NCI-H510A treated with DMSO at 0.1 percent for 48 hours (cell line): ENCODE data around the gene PFN1.
A peak's percentile ranks its signal among the peaks of the same experiment; 100 is the strongest.

Experiments
- DNase-seq: peaks from one replicate; lab custom pipeline; 2025; lab: John Stamatoyannopoulos, UW

PFN1 gene

DNA sequence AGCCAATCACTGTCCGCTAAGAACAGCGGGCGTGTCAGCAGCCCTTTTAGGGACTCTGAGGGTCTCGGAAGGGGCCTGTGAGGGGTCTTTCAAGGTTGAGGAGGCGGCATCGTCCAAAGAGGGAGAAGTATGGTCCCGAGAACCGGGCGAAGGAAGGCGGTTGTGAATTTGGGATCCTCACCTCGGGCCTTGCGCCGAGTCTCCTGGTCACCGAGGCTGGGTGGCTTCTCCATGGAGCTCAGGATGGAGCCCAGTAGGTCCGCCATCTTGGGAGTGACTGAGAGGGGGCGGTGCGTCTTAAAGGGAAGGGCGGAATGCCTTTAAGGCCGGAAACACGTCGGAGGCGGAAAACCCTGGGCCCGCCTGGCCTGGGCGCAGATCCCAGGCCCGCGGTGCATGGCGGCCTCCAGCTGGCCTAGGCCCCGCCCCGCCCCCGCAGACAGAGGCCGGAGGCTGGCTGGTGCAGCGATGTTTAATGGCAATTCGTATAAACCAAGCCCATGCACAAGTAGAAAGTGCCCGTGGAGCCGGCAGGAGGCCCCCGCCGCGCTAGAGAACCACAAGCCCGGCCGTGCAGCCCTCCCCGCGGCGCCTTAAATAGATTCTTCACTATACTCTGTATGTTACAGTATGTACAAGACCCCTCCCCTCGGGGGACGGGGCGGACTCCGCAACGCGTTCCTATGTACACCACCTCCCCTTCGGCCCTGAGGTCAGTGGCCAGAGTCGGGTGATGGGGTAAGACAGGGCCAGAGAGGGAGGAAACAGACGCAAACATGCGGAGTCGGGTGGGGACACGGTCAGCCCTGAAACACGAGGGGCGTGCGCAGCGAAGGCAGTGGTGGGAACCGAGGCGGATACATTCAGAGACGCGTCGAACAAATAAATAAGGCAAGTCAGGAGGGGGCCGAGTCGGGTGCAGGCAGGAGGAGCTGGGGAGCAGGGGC, 19.5 kb upstream of the PFN1 start, which contains the start of gene SPAG7:
Gene SPAG7 (minus strand): TSS at position 279 of the 947 bp plus-strand sequence. CDS start 13 bp downstream, at position 266.
- DNase-seq, result peak; percentile 93

DNA sequence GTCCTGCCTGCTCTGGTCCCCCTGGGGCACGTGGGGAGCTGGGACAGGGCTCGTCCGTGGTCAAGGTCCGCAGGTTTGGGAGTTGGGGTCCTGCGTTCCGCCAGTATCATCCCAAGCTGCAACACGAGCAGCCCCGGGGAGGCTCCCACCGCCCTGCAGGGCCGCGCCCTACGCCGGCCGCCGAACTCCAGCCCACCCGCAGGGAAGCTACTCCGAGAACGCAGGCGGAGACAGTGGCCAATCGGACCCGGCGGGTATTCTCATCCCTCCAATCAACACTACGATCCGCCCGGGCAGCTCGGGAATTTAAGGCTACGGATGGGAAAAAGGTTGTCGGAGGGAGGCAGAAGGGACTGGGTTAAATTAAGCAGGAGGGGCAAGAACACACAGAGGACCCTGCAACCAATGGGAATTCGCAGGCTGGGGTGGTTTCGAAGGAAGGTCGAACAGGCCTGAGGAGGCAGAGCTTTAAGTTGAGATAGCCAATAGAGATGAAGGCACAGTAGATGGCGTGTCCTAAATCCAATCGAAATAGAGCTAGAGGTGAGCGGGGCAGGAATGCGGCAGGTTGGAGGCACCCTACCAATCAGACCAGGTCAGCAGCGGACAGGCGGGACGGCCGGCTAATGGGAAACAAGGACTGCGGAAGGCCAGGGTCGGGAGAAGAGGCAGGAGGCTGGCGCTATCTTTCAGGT, 18.7 kb upstream of the PFN1 start:
- peak; percentile 99 for DNase-seq

DNA sequence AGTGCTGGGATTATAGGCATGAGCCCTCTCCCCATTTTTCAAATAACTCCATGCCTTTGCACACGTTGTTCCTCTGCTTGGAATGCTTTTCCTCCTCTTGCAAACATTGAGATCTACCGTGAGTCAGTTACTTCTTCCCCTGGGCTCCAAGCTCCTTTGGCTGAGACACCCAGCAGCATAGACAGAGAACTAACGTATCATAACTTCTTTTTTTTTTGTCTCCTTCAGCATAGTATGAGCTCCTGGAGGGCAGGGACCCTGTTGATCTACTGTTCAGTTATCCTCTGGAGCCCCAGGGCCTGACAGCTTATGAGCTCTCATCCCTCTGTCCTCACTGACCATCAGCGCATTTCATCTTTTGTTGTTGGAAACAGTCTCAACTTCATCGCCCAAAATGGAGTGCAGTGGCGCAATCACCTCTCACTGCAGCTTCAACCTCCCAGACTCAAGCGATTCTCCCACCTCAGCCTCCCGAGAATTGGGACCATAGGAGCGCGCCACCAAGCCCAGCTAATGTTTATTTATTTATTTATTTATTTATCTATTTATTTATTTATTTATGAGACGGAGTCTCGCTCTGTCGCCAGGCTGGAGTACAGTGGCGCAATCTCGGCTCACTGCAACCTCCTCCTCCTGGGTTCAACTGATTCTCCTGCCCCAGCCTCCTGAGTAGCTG, 17.1 kb upstream of the PFN1 start:
- DNase-seq, result no peak

DNA sequence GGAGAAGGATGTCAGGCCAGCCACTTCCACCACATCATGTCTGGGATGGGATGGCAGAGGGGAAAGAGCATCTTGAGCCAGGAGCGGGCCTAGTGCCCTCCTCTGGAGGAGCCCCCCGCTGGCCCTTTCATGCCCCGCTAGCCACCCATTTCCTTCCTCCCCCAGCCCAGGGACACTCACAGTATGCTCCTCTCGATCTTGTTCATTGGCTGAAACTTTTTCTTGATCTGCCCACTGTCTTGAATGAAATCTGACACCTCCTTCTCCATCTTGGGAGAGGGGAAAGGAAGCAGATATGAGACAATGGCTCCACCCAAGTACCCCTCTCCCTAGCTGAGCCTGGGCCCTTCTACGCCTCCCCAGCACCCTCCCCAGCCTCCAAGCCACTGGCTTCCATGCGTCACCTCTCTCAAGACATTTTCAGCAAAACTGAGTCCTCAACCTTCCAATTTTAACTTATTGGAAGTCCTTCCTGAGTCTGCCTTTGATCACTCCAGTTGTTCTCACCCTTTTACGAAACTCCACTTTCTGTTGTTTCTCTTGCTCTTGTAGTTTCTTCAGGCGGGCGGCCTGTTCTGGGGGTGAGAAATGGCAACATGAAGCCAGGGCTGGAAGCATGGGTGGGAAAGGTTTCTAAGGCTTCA, 12.1 kb upstream of the PFN1 start:
- DNase-seq, result no peak

DNA sequence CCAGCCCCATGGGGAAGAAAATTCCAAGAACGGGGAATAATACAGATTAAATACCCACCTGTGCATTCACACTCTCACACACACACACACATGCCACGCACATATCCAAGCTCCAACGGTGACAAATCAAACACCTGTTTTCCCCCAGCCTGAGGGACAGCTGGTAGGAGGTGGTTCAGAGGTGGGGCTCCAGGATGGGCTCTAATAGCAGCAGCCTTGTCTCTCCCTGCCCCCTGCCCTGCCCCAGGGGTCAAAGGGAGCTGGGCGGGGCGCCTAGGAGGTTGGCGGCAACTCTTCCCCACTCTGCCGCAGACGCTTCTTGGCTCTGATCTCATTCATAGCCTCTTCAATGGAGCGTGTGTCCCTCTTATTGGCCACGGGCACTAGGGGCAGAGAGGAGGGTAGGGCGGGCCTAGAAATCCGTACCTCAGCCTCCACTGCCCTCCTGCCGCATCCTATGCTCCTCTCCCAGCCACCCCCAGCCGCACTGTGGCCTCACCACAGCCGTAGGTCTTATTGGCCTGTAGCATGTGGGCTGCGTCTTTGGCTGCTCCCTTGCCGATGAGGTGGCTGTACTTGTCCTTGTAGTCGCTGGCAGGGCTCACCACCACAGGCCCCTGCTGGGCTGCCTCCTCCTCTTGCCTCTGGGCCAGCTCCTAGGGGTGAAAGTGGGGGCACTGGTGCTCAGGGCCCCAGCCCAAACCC, 11.1 kb upstream of the PFN1 start:
- no peak for DNase-seq

DNA sequence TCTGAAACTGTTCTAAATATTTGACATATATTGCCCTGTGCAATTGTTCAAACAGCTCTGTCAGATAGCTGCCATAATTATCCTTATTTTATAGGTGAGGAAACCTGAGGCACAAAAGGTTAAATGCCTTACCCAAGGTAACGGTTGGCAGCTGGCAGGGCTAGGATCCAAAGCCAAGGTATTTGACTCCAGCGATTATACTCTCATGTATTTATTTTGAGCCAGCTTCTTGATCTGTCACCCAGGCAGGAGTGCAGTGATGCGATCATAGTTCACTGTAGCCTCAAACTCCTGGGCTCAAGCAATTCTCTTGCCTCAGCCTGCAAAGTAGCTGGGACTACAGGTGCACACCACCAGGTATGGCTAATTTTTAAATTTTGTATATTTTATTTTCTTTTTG, 9.8 kb upstream of the PFN1 start:
- no peak for DNase-seq

DNA sequence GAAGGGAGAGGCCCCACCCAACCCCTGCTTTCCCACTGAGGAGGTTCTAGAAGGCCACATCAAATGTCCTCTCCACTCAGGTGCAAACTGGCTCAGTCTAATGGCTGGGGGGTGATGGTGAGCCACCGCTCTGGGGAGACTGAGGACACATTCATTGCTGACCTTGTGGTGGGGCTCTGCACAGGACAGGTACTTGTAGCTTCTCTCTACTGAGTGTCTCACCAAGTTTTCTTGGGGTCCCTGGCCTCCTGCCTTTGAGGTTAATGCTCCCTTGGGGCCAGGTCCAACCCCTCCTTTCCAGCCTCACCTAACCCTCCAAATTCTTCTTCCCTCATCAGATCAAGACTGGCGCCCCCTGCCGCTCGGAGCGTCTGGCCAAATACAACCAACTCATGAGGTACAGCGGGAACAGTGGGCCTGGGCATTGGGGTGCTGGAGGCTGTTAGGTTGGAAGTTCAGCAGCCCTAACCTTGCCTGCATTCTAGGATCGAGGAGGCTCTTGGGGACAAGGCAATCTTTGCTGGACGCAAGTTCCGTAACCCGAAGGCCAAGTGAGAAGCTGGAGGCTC, 8.2 kb upstream of the PFN1 start:
- DNase-seq, result peak; percentile 3

DNA sequence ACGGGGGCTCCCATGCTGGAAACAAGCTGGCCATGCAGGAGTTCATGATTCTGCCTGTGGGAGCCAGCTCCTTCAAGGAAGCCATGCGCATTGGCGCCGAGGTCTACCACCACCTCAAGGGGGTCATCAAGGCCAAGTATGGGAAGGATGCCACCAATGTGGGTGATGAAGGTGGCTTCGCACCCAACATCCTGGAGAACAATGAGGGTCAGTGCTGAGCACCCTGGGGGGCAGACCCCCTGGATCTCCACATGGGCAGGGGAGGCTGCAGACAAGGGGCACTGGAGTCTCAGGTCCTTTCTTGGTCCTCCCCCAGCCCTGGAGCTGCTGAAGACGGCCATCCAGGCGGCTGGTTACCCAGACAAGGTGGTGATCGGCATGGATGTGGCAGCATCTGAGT, 6.8 kb upstream of the PFN1 start:
- DNase-seq, result no peak

DNA sequence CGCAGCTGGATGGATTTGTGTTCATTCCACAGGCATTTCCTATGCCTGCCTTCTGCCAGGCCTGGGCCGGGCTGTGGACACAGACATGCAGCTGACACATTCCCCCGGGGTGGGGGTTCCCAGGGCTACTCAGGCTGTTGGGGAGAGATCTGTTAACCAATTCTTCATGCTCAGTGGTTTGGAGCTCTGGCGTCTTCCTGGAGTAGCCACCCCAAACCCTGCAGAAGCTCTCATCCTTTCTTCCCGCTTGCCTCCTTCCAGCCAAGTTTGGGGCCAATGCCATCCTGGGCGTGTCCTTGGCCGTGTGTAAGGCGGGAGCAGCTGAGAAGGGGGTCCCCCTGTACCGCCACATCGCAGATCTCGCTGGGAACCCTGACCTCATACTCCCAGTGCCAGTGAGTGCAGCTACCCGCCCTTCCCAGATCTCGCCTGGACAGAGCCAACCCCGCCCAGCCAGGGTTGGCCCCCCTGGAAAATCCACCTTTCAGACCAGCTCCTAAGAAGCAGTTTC, 5.2 kb upstream of the PFN1 start:
- no peak for DNase-seq

DNA sequence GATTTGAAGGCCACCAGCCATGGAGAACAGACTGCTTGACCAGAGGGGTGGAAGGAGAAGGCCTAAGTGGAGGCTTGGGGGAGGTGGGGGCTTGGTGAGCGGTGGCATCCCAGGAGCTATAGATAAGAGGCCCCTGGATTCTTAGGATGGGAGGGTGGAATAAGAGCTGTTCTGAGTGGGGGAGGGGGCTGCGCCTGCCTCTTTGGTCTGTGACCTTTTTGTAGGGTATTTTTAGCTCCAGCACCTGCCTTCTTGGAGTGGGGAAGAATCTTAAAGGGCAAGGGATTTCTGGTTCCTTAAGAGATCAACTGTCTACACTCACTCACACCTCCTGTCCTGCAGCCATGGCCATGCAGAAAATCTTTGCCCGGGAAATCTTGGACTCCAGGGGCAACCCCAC, 3.2 kb upstream of the PFN1 start:
- DNase-seq, result no peak

DNA sequence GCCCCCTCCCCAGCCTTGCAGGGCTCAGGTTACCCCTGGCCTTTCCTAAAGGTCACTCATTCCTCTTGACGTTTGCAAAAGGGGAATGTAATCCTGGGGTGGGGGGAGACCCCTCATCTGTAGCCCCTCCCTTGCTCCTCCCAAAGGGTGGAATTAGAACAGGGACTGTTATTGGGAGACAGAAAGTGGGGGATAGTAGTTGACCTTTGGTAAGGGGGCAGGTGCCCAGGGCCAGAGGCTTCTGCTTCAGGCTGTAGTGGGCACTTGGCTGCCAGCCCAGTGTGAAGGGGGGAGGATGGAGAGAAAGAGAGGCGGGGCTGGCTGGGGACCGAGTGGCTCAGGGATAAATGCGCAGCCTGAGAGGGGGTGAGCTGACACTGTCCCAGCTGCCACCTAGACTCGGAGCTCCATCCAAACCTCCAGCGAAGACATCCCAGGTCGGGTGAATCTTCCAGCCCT, 2.4 kb upstream of the PFN1 start, which contains the start of gene ENO3:
Gene ENO3 (plus strand): TSS at position 374 of the 459 bp plus-strand sequence. CDS start 711 bp downstream, outside the sequence.
- DNase-seq, result peak; percentile 80

DNA sequence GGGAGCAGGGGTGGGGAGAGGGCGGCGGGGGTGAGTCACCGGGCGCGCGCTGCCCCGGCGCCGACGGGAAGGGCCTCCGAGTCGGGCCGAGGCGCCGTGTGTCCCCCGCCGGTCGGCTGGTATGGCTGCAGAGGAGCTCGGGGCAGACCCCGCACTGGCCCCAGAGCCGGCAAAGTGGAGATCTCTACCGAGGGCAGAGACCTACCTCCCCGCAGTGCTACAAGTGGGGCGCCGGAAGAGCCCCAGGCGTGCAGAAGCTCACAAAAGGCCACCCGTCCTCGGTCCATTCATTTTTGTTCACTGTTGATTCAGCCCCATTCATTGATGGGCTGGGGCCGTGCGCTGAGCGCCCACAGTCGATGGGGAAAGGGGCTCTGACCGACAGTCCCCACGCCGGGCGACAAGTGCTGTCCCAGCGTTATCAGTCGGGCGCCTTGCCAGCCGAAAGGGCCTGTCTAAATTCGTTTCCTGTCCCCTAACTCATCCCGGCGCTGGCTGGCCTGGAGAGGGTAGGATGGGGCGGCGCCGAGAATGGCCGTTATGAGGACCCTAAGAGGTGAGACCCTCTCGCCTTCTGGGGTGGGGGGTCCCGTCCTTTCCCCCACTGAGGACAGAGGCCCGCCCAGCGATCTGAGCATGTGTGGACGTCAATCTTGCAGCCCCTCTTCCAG, 1.9 kb upstream of the PFN1 start:
- DNase-seq, result peak; percentile 42

DNA sequence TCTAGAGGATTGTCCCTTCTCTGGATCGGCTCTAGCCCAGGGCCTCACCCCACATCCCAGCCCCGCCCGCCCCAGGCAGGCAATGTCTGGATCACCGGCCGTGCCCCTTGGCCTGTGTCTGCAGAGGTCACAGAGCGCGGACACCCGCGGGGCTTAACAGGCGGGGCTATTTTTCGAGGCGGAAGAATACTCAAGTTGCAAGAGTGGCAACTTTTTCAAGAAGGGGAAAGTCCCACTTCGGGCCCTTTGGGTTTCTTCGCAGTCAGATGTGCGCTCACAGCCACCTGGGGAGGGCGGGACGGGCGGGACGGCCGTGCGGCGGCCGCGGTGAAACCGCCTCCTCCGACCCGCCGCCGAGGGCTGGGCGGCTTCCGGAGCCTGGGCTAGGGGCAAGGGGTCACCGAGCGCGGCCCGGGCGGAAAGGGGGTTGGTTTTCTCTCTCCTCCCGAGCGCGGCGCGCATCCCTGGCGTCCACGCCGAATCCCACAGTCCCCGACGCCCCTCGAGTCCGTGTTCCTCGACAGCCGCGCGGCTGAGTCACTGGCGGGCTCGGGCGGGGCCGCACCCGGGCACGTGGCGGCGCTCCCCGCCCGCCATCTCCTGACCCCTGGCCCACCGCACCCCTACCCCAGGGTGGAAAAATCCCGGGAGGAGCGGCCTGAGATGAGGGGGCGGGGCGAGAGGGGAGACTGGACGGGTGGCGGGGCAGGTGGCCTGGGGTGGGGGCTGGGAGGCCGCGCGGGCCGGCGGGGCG, 1.2 kb upstream of the PFN1 start:
- peak; percentile 64 for DNase-seq

DNA sequence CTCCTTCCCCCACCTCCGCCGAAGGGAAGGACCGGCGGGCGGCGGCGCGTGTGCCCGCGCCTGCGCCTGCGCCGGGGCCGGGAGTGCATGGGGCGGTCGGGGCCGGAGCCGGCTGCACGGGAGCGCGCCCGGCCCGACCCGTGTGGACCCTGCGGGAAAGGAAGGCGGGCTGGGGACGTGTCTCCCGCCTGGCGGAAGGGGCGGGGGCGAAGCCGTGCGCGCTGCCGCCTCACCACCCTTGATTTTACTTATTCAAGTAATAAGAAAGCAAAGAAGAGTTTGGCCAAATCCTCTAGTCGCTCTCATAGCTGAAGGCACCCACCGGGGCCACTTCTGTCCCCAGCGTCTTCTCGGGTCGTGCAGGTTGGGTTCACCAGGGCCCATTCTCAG, 596 bp upstream of the PFN1 start:
- DNase-seq, result peak; percentile 98

DNA sequence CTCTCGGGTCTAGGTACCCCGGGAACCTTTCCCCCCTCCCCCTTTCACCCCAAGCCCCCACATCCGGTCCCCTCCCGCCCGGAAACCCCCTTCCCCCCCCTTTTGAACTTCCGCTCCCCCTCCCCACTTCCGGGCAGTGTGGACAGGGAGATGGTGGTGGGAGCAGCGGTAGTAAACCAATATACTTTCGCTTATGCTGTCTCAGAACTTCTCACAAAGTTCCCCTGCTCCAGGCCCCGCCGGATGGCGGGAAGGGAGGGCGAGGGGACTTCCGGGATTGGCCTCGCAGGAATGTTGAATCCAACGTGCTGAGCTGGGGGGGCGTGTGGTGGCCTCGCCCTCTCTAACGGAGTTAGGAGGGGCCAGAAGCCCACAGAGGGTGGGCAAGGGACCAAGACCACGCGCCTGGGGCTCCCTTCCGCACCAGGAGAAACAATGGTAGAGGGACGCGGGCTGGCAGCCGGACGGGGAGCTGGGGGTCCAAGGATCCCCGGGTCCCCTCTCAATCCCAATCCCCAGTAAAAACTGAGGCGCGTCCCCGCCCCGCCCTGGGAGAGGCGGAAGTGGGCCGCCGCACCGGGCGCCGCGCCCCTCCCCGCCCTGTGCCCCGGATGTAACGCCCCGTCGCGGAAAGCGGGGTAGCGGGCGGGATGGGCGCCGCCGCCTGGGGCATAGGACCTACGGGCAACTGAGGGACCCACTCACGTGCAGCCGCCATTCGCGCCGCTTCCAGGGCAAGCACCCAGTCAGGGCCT, 742 bp downstream of the PFN1 start:
- DNase-seq, result peak; percentile 19

DNA sequence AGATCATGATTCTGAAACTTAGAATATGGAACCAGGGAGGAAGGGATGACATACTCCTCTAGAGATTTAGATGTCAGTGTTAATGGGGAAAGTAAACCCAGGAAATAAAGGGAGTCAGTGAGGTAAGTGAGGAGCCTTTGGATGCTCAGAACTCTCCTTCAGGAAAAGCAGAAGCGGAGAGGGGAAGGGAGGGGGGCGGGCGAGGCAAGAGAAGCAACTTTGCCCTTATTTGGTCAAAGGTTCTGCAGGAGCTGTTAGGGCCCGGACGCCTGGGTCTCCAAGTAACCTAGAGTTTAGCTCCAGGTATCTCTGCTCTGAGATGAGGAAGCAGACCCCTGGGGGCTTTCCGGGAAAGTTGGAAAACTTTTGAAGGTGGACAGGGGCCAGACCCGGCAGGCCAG, 1.3 kb downstream of the PFN1 start:
- DNase-seq, result no peak

DNA sequence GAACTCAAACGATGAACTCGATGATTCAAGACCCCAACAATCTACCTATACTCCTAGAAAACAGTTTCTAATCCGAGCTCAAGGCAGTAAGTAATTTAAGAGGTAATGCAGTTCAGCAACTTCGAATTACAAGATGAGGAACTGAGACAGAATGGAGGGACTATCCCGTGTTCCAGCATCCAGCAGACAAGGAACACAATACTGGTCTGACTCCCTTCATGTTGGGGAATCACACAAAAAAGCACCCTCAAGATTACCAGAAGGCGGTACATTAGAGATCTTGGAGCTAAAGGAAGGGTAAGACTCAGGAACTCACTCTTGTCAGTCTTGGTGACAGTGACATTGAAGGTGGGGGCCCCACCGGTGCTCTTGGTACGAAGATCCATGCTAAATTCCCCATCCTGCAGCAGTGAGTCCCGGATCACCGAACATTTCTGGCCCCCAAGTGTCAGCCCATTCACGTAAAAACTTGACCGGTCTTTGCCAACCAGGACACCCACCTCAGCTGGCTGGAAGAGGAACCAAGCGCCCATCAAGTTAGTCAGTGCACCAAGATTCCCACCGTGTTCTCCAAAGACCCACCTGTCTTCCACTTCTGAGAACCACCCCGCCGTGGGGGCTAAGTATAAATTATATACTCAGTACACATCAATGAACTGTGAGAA, 1.9 kb downstream of the PFN1 start:
- no peak for DNase-seq

DNA sequence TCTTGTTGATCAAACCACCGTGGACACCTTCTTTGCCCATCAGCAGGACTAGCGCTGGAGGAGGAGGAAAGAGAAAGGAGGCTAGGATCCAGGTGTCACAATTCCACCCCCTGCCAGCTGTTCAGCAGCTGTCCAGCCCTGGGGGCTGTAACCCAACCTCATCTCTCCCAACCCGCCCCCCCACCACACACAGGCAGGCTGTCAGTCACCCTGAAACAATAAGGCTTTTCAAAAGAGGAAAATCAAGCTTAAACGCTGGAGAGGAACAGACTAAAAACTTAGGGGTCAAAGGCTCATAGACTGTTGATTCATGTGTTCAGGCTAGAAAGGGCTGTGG, 2.4 kb downstream of the PFN1 start:
- no peak for DNase-seq
